Measurements from ENCODE around the gene COBL. TPM values are rescaled to one million over a fixed set of nuclear protein-coding genes. Genes with fewer than 3 reads are reported as not detected.
A peak's percentile ranks its signal among the peaks of the same experiment; 100 is the strongest.

COBL gene
- total RNA-seq, 1 experiment from 2014 or later: 52.3 TPM

GRCh38 chr7:51126813-51127617 is 189.6 kb downstream of the COBL start:
- DNase-seq: no peak
- H3K27ac Mint-ChIP-seq: peak overlapping the region in 2 of 3 experiments; percentile 48 to 70; a peak in 2 of 7 replicates

More at GRCh38 chr7:51126813-51127617, 189.6 kb downstream of the COBL start:
- Histone ChIP-seq H3K79me1 (ENCODE audit: insufficient read depth, low read depth, low read length, poor library complexity, severe bottlenecking) (no peaks in the 10 kb centered on the region), H2AK5ac (ENCODE audit: insufficient read length, low read length) (no peak overlapping the region), H3K14ac (ENCODE audit: insufficient read depth, low read length) (no peak overlapping the region; the same call in 1 of the 2 replicates), H4K8ac (replicated peaks; ENCODE audit: insufficient read length, low read depth, low read length) (no peak overlapping the region), H3K56ac (ENCODE audit: insufficient read length, low read depth, low read length) (no peak overlapping the region), H2BK20ac (ENCODE audit: low read depth, low read length, poor library complexity, severe bottlenecking) (no peak overlapping the region), H3K23me2 (ENCODE audit: insufficient read length, low read depth, low read length, poor library complexity, severe bottlenecking) (no peaks in the 10 kb centered on the region), H3K4me1 (ENCODE audit: insufficient read depth, low read length) (no peaks in the 10 kb centered on the region), H3T11ph (ENCODE audit: low read length) (no peak overlapping the region), H2BK5ac (ENCODE audit: insufficient read length, low read length) (no peak overlapping the region), H2AFZ (ENCODE audit: low read length) (no peak overlapping the region), H4K91ac (ENCODE audit: insufficient read length, low read depth, low read length) (no peak overlapping the region), H3K18ac (ENCODE audit: insufficient read length, low read depth, low read length) (no peak overlapping the region), H4K20me1 (ENCODE audit: control insufficient read depth, insufficient read depth, insufficient read length) (no peaks in the 10 kb centered on the region), H3K23ac (ENCODE audit: insufficient read length, low read depth, low read length) (no peak overlapping the region), H3K4ac (ENCODE audit: low read depth, low read length) (no peak overlapping the region), H3K9ac (ENCODE audit: extremely low read depth, insufficient read length, low read length) (no peak overlapping the region), H4K5ac (ENCODE audit: insufficient read length, low read depth, low read length) (no peak overlapping the region), H2BK12ac (ENCODE audit: insufficient read length, low read depth, low read length) (no peak overlapping the region), H3K79me2 (ENCODE audit: insufficient read depth, low read length) (no peaks in the 10 kb centered on the region), H3K4me2 (ENCODE audit: insufficient read depth, insufficient read length, low read length) (no peak overlapping the region), H2BK120ac (ENCODE audit: low read depth, low read length, poor library complexity, severe bottlenecking) (no peak overlapping the region), H3K27ac (ENCODE audit: insufficient read length, low read depth, low read length) (no peak overlapping the region), H3K9me3 (ENCODE audit: control insufficient read depth, low read depth, low read length) (no peaks in the 10 kb centered on the region), H2BK15ac (ENCODE audit: low read depth, low read length) (no peak overlapping the region), H3K27me3 (ENCODE audit: insufficient read depth, low read length) (no peaks in the 10 kb centered on the region)
- no peak overlapping the region for H3K4me3 Mint-ChIP-seq
- H3K27me3 Mint-ChIP-seq (ENCODE audit: low read depth): no peaks in the 10 kb centered on the region
- peaks cover 2 to 27% (median 11%) of the 10 kb centered on the region in 3 experiments; a peak in 6 of 7 replicates for H3K36me3 Mint-ChIP-seq (ENCODE audit: insufficient read depth in 1 of 3, low read depth in 3 of 3)
- H3K9me3 Mint-ChIP-seq: peaks cover 0 to 2% of the 10 kb centered on the region in 2 experiments; a peak in 2 of 5 replicates
- H3K4me1 Mint-ChIP-seq: peaks cover 10 to 15% of the 10 kb centered on the region in 2 experiments; a peak in 3 of 4 replicates
- TF ChIP-seq, protein P1, sequence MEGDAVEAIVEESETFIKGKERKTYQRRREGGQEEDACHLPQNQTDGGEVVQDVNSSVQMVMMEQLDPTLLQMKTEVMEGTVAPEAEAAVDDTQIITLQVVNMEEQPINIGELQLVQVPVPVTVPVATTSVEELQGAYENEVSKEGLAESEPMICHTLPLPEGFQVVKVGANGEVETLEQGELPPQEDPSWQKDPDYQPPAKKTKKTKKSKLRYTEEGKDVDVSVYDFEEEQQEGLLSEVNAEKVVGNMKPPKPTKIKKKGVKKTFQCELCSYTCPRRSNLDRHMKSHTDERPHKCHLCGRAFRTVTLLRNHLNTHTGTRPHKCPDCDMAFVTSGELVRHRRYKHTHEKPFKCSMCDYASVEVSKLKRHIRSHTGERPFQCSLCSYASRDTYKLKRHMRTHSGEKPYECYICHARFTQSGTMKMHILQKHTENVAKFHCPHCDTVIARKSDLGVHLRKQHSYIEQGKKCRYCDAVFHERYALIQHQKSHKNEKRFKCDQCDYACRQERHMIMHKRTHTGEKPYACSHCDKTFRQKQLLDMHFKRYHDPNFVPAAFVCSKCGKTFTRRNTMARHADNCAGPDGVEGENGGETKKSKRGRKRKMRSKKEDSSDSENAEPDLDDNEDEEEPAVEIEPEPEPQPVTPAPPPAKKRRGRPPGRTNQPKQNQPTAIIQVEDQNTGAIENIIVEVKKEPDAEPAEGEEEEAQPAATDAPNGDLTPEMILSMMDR (conservative IDR thresholded peaks at IDR 0.05): no peak
- WGBS (ENCODE audit: extremely low coverage, insufficient read length, low lambda C conversion rate): no CpG with 5 or more reads among the region's 19 CpGs

Measured in H9 (cell line).